HG02870 (cell line): Measurements from ENCODE around the gene RHOH.
"Not testable (repeated sequence)": the region's sequence is repeated elsewhere in the genome, so short reads cannot be mapped to it uniquely, and the experiment has no call there.

Experiments used
- ATAC-seq: cut with Tn5 transposase; IDR thresholded peaks from one replicate; pipeline ENCODE4 v1.9.1; 2021; ENCODE audit warnings: mild to moderate bottlenecking, moderate library complexity; ENCODE audit not compliant: unreplicated experiment

RHOH gene, protein sequence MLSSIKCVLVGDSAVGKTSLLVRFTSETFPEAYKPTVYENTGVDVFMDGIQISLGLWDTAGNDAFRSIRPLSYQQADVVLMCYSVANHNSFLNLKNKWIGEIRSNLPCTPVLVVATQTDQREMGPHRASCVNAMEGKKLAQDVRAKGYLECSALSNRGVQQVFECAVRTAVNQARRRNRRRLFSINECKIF

DNA sequence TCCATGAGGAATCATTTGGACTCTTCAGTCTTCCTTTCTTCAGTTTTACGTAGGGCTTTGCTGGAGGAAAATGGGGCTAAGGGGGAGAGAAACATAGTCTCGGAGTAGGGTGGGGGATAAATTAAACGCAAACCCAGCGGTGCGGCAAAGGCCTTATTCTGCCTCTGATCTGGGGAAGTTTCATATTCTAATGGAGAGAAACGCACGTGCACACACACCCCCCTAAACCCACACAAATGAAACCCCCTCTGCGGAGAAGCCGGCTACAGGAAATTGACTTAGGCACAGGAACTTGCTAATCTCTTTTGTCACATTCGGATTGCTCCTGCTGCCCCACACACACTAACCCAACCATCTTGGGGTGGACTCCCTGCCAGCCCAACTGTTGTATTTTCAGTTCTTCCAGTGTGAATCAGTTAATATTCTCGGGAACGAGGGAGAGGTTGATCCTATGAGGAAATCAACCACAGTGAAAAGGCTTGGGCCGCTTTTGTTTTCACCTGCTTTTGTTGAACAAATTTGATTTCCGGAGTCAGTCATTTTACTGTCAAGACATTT is at the start of gene RHOH:
Gene RHOH, plus strand, starts transcription at position 308 of the 558 bp plus-strand sequence. CDS start 46,356 bp downstream, outside the sequence.
- ATAC-seq, result no peak

GRCh38 chr4:40147490-40147889 is 49.3 kb upstream of the RHOH start:
- ATAC-seq, result not testable (repeated sequence)

DNA sequence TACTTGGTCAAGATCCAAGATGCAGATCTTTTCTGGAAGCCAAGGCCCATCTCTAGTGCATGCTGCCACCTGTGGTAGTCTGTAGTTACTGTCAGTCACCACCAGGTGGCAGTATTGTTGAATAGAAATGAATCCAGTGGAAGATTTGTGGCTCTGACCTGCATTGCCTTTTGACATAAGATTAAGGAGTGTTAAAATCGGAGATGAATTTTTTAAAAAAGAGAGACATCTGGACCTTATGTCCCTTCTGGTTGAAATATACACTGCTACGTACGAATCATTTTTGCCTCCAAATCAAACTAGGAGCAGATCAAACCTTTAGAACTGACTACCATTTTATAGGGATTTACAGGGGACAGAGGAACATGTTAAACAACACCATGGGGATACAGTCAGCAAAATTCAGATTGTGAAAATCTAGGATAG is 46.9 kb upstream of the RHOH start:
- no peak for ATAC-seq

DNA sequence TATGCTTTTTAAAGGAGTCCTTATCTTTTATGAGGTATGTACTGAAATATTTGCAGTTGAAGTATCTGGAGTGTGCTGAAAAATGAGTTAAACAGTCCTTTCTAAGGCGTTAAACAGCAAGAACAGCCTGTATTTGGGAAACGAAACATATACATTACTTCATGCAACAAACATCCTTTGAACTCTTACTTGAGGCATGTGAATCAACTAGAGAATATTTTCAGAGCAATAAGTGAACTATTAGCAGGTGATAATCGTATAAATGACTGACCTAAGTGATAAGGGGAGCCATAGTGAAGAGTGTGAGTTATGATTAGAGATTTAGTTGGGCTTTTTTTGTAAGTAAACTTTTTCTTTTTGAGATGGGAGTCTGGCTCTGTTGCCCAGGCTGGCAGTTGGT is 45.9 kb upstream of the RHOH start:
- ATAC-seq, result no peak

DNA sequence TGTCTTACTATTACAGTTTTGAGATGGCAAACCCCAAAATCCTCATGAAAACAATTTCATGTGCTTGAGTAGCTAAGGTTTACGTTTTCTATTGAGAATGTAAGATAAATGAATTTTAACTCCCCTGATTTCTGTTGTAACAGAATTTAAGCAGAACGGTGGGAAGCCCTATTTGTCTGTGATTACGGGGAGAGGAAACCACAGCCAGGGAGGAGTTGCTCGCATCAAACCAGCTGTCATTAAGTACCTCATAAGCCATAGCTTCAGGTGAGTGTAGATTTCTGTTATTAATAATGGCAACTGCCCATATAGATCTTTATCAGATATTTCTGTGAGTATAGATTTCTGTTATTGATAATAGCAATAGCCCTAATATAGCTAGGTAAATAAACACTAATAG is 44.2 kb upstream of the RHOH start:
- no peak for ATAC-seq

DNA sequence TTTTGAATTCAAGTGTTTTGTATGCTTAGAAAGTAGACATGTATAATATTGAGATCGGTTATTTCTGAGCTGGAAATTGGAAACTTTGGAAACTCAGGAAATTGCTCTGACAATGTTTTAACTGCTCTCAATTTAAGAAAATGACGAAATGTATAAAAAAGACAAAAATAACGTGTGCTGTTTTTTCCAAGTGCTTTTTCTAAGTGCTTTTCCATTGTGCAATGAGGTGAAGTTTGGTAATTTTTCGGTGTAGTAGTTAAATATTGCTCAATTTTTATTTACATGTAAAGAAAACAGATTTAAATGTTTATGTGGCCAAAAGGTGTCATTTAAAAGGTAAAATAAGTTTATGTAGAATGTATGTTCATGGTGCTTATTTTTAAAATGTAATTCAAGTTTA is 39.4 kb upstream of the RHOH start:
- ATAC-seq, result no peak

GRCh38 chr4:40160258-40160657 is 36.6 kb upstream of the RHOH start:
- ATAC-seq, result no peak

DNA sequence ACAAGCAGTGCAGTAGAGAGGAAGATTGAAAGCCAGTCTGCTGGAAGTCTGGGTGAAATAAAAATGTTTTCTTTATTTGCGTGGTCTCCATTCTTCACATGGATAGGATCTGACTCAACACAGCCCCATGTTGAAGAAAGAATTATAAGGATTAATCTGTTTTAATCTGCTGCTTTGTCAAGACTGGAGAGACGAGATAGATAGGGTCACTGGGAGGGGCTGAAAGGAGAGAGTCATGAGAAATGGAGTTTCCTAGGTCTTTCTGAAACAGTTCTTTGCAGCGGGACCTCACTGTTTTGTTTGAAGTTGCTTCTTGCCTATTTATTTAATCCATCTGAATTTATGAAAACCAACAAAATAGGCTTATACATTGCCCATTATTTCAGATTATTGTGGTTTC is 32.4 kb upstream of the RHOH start:
- no peak for ATAC-seq

- no peak for ATAC-seq
Measured at GRCh38 chr4:40165916-40166315, 30.9 kb upstream of the RHOH start.

GRCh38 chr4:40168070-40168469 is 28.8 kb upstream of the RHOH start:
- ATAC-seq, result no peak

DNA sequence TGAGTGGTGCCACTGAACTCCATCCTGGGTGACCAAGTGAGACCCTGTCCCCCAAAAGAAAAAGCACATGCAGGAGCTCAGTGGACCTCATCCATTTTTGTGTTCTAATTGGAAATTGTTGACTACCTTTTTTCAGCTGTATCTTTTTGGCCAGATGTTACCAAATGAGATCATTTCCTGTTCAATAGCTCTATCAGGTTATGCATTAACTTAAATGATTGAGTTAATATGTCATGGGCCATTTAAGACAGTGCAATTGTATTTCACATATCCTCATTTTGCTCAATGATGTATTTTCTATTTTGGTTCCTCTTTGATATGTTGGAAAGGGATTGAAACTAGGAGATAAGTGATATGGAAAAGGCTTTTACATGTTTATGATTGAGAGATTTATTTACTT is 26.2 kb upstream of the RHOH start:
- ATAC-seq, result no peak

GRCh38 chr4:40173470-40173875 is 23.4 kb upstream of the RHOH start:
- peak; percentile 85 for ATAC-seq

DNA sequence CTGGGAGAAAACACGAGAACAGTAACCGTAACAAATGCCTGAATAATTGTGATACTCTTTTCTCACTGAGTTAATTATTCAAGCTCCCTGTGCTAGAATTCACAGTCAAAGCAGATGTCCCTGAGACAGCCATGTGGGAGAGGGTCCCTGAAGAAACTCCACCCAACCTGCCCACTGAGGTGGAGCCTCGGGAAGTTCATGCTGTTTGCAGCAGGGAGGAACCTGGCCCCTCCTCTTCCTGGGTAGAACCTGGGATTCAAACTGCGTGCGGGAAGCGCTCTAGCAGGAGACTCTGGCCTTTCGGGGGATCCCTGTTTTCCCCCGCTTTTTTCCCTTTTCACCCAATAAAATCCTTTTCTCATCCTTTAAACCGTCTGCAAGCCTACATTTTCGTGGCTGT is 20.2 kb upstream of the RHOH start:
- ATAC-seq, result no peak

- ATAC-seq, result no peak
Measured at GRCh38 chr4:40177591-40177990, 19.2 kb upstream of the RHOH start.

DNA sequence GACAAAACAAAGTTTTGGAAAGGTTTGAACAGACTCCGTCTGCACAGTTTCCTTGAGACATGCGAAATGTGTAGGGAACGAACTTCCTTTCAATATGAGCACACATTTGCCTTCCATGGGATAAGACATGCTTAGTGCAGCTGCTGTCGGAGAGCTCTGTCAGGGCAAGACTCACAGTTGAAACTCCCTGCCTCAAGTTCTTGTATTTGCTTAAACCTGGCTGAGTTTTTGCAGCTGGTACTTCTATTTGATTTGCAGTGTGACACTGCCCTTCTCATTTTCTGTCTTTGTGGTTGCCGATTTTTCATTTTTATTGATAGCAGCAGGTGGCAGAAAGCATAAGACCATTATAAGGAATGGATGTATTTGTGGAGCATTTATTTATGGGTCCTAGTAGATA is 18.2 kb upstream of the RHOH start:
- no peak for ATAC-seq

GRCh38 chr4:40179360-40179759 is 17.5 kb upstream of the RHOH start:
- no peak for ATAC-seq

GRCh38 chr4:40180356-40180755 is 16.5 kb upstream of the RHOH start:
- no peak for ATAC-seq

GRCh38 chr4:40182001-40182400 is 14.8 kb upstream of the RHOH start:
- ATAC-seq, result no peak

DNA sequence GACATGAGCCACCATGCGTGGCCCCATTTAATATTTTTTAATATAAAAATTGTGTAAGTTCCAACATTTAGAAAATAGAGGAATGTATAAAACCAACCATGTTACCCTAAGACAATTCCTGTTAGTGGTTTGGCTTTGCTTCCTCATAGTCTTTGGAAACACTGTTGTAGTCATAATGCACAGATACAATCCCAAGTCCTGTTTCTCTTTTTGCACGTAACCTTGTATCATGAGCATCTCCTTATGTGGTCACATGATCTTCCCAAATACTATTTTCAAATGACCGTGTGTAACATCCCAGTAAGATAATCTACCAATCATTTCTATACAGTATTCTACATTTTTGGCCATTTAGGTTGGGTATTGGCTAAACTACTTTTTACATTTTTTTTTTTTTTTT is 13.9 kb upstream of the RHOH start:
- ATAC-seq, result no peak

- ATAC-seq, result peak; percentile 52
Measured at GRCh38 chr4:40183615-40184411, 13.0 kb upstream of the RHOH start.

DNA sequence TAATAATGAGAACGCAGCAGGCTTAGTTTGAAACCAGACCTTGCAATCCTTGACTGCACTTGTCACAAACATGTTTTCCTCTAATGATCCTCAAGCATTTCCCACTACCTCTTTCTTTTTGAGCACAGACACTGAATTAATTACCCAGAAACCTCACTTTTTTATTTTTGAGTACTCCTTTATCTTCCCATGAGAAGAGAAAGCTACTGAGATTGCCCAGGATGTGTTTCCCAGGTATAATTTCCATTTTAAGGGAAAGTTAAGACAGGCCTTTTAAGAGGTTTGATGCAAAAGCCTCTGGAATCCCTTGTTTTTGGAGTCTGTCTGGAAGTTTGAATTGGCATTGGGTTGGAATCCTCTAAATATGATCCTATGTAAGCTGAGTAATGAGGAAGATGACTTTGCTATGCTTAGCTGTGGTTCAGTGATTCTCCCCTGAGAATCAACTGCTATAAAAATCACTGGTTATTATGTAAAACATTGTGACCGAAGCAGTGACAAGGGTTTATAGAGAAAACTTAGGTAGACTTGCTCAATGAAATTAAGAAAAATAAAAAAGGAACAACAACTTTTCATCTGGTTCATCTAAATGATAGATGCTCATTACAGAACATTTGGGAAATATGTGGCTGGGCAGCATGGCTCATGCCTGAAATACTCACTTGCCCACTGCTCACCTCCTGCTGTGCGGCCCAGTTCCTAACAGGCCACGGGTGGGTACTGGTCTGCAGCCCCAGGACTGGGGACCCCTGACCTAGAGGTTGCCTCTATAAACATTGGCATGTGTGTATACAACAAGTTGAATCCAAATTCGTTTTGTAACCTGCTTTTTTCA is 10.8 kb upstream of the RHOH start:
- ATAC-seq, result peak; percentile 58
